ENCODE results near the gene MME.

Gene MME

DNA sequence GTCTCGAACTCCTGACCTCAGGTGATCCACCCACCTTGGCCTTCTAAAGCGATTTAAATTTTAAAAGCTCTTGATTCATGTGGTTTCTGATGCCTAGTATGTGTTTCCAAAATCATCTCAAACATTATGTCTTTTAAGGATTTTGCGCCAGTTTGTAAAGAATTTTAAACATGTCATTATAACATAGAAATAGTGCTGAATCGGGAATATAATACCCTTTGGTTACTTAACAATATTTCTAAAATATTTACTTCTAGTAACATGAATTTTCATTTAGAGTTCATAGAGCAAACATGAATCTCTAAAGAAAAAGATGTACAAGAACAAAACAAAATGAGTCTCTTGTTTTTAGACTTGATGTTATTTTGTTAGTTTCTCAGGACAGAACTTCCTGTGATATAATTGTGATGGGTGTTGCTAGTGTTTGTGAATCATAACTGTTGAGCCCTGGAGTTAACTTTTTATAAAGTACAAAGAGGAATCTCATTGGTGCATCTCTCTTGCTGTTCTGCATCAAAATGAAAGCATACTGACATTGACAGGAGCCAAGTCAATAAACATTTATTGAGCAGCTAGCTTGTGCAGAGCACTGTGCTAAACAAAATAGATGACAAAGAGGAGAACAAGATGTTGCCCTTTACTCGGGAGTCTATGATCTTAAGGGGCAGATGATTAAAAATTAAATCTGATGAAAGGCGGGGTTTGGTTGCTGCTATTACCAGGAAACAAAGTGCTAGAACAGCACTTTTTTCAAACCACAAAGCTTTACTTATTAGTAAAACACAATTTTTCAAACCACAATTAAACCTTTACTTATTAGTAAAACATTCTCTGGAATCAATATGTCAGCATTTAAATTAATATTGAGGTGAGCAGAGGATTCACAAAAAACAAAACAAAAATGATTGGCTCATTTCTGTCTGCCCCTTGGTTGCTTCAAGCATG lies 73.4 kb downstream of the MME start:
- no peak for DNase-seq

DNA sequence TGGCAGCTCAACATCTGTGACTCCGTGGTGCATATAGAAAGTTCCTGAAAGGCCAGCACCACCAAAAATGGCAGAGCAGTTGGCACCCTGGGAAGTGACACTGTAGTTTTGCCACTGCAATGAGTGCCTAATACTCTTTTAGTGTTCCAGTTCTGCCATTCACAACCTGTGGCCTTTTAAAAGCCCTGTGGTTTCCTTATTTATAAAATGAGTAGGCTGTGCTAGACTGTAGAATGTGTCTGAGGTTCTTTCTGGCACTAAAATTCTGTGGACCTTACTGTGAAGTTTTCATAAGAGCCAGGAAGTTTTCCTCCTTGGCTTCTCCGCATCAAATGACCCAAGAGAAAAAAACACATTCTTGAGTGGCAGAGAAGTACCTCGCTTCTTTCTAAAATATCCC lies 74.1 kb downstream of the MME start:
- DNase-seq: no peak

DNA sequence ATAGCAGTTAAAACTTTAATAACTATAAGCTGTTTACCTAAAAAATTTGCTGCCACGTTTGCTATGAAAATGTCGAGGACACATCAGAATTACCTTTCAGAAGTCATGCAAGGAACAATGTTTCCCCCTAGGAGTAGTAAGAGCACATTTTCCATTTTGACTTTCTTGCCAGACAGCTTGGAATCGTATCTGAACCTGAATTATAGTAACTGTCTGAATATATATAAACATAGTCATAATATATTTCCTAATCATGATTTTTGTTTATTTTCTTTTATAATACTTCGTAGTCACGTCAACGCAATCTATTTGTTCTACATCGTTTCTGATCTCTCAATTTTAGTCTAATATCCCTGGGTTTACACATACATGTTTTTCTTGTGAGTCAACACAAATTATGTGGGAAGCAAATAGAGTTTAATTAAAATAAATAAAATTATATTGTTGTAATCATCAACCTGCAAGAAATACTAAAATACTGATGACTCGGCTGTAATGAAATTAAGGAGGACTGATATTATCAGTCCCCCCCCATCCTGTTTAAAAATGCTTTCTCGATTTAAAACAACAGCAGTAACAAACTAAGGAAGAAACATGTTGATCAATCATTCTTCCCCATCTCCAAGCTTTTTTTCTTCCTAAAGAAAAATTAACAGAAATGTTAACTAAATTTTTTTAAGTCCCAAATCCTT lies 78.4 kb downstream of the MME start:
- no peak for DNase-seq

DNA sequence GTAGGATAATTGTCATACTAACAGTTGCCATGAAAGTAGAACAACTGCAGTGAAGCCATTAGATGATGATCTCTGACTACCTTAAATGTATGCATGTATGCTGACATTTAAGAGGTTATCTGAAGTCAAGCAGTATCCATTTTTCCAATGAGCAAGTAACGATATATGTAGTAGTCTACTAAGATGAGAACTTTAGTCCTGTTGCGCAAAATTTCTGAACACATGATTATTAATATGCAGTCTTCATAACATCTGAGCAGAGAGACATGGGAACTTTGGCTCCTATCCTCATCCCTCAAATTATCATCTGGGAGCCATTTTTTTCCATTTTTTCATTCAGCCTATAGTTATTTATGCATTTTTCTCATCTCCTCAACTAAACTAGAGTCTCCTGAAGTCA lies 79.2 kb downstream of the MME start:
- no peak for DNase-seq

DNA sequence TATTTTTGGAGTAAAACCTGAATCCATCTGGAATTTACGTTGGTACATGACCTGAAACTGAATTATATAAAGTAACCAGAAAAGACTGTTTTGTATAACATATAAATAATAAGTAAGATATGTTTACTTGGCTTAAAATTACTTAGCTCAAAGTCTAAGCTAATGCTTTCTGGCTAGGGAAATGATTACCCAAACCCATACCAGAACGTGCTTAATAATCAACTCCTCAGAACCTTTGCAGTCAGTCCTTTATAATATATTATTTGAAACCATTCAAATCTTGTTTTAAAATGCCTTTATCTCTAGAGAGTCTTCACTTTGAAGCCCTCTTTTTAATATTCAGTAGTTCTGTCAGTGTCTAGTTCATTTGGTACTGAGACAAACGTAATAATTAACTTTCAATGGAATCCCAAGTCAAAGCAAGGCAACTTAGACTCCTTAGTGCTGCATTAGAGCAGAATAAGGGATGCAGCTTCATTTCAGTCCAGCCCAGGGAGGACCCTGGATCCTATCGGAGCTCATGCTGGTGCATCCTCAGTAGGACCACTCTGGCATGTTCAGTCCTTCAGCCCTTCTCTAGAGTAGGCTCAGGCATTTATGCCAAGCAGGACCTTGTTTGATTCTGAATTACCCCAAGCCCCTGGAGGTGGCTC lies 81.6 kb downstream of the MME start:
- no peak for DNase-seq

DNA sequence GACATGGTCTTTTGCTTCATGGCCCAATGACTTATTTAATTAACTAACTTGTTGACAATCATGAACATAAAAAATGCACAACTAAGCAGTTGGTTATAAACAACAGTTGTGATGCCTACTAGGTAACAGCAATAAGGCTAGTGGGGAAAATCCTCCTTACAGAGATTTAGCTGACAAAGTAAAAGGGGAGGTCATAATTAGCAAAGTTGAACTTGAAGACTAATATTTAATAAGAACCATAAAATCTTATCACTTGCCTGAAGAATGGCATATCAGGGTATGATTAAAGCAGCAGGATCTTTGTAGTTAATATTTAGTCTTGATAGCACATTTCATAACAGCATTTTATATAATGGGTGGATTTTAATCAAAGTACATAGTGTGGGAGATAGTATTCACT lies 84.2 kb downstream of the MME start:
- no peak for DNase-seq

DNA sequence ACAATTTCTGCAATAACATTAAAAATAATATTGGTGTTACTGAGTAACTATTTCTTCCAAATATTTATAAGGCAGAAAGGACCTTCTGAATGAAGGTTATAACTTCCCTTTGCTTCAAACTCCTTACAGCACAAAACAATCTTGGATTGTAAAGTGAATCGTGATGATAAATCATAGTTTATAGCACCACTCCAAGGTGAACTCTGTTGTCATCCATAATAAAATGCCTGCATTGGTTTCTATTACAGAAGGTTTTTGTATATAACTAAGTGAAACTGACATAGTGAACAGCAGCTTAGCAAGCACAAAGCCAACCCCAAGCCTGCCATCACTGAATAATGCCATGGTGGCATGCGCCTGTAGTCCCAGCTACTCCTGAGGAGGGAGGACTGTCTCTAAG lies 86.3 kb downstream of the MME start:
- no peak for DNase-seq

DNA sequence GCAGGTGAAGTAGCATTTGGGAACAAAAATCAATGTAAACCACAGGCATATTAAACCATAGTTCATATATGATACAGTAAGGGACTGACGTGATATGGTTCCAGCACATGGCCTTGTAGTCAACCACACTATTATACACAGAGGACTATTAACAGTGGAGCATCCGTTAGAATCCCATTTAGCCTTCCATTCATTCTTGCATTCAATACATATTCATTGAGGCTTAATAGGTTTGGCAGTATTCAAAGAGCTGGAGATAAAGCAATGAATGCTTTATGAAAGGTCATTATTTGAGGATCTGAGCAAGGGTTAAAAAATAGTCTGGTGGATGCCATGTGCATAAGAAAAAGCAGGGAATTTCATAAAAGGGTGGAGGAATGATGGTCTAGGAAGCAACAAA lies 89.1 kb downstream of the MME start:
- DNase-seq: no peak

DNA sequence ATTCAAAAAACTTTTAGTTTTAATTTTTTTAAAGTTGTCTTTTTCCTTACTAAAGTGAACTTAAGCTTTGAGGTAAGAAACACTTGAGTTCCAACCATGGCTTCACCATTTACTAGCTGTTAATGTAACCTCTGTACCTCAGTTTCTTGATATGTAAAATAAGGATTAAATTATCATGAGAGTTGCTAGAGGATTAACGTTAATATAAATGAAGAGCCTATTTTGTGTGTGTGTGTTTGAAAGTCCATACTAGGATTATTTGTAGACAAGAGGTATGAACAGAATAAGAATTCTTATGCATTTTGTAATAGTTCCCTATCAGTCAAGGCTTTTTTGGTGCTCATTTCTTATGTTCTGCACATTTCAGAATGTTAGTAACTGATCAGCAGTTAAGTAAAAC lies 93.7 kb downstream of the MME start:
- no peak for DNase-seq

DNA sequence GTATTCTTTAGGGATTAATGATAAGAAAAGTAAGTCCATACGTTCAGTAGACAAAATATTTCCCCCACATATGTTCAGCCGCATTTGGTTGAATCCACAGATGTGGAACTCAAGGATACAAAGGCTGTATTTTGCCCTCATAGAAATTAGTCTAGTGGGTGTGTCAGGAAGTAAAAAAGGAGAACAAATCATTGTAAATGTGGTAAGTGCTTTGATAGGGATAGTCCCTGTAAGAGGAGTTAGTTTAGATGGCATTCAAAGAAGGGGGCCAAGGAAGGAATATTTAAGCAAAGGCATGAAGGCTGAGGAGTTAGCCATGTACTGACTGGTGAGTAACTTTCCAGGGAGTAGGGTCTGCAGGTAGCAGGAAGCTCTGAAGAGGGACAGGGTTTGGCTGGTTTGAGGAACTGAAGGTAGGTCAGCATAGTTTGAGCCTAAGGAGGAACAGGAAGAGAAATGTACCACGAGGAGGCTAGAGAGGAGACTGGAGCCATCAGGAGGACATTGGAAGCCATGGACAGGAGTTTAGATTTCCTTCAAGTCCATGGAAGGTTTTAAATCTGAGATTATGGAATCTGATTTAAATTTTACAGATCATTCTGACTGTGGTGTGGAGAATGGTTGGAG lies 98.8 kb downstream of the MME start:
- DNase-seq: no peak

DNA sequence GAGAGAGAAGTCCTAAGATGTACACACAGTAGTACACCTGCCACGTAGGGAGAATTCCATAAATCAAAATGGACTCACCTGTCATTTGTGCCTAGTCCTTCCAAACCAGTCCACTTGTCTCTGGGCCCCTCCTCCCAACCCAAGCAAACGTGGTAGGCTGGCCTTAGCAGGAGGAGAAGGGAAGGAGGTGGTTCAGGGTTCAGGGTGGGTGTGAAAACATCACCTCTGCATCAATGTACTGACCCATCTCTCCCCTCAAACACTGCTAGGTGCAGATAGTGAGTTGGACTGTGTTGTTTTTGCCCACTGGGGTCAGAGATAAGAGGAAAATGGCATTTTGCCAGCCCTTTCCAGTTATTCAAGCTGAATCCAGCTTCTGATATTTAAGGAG lies 99.3 kb downstream of the MME start:
- no peak for DNase-seq

DNA sequence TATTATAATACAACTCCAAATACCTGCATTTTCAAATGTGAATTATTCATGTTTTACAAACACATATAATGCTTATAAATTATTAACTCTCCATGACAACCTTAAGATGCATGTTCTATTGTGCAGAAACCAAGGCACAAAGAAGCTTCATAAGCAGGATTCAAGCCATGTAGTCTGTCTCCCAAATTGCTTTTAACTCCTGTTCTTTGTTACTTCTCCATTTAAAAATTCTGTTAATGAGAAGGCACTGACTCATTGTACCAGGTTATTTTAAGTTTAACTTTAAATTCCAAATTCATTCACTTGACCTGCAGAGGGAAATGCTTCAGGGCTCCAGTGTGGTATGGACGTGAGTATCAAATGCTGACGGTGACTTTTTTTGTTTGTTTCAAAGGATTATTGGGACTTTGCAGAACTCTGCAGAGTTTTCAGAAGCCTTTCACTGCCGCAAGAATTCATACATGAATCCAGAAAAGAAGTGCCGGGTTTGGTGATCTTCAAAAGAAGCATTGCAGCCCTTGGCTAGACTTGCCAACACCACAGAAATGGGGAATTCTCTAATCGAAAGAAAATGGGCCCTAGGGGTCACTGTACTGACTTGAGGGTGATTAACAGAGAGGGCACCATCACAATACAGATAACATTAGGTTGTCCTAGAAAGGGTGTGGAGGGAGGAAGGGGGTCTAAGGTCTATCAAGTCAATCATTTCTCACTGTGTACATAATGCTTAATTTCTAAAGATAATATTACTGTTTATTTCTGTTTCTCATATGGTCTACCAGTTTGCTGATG lies 100.0 kb downstream of the MME start:
- no peak for DNase-seq

DNA sequence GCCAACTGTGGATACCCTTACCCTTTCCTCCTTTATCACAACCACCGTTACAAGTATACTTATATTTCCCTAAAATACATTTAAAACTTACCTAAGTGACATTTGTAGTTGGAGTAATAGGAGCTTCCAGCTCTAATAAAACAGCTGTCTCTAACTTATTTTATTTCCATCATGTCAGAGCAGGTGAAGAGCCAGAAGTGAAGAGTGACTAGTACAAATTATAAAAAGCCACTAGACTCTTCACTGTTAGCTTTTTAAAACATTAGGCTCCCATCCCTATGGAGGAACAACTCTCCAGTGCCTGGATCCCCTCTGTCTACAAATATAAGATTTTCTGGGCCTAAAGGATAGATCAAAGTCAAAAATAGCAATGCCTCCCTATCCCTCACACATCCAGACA lies 102.3 kb downstream of the MME start:
- no peak for DNase-seq

DNA sequence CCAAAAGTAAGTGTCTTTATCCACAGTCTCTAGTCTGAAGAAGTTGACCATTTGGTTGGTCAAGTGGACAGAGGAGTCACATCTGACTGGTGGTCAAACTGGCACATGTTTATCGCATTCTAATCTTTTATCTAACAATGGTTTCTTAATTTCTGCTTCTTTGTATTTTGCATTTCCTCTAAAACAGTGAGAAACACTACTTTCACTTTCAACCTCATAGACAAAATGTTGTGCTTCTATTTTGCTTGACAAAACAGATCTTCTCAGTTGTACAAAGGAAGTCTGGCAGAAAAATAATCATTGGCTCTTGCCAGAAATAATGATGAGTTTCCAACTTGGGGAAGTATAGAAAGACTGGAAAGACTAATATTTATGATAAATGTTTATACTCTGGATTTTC lies 103.9 kb downstream of the MME start:
- DNase-seq: no peak

DNA sequence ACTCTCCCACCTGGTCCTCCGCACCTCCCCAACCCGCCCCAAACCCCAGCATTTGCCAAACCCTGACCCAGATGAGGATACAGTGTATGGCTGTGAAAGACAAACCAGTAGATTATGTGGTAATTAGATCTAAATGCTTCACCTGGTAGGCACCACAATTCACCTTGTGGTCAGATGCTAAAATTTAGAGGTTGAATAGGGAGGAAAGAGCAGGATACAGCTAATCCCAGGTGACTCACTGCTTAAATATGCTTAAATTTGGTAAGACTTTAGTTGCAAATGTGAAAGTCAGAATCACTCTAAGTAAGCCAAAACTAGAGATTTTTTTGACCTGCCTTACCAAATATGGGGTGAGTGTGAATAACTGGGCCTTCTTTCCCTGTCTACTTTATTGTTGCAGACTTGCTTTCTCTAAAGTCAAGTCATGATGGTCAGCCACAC lies 105.5 kb downstream of the MME start:
- no peak for DNase-seq

DNA sequence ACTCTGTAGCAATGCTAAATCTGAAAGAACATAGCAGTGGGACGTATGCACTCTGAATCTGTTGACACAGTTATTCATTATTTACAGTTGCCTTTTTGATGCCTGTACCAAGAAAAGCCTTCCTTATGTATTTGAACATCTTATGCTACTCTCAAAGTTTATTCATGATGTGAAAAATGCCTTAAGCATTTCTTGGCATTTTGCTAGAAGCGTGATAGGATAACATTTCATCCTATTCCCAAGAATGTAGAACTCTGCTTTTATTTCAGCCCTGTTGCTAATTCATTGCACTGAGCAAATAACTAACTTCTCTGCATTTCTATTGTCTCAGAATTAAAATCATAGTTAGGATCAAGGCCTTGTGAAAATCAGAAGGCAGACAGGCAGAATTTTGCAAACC lies 107.9 kb downstream of the MME start:
- DNase-seq: no peak

DNA sequence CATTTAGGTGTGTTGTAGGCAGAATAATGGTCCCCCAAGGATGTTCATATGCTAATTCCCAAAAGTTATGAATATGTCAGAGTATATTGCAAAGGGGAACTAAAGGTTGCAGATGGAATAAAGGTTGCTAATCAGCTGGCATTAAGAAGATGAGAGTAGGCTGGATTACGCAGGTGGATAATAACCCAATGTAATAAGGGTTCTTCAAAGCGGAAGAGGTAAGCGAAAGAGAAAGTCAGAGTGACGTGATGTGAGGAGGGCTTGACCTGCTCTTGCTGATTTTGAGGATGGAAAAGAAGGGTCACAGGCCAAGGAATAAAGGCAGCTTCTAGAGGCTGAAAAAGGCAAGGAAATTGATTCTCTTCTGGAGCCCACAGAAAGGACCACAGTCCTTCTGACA lies 109.4 kb downstream of the MME start:
- DNase-seq: no peak

DNA sequence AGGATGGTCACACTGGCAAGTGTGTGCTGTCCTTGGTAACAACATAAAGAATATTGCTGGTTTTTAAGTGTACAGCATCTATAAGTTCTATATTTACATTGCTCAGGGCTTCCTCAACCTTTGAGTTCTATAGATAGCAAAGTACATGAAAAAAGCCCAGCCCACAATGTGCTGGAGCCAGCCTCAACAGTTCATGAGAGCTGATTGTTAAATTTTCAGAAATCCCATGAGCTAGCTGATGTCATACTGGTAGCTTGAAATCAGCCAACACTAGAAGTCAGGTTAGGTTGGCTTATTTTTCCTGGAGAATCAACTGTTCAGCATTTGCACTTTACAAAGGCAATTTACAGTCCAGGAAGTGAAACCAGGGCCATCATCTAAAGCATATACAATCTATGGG lies 110.6 kb downstream of the MME start:
- no peak for DNase-seq

DNA sequence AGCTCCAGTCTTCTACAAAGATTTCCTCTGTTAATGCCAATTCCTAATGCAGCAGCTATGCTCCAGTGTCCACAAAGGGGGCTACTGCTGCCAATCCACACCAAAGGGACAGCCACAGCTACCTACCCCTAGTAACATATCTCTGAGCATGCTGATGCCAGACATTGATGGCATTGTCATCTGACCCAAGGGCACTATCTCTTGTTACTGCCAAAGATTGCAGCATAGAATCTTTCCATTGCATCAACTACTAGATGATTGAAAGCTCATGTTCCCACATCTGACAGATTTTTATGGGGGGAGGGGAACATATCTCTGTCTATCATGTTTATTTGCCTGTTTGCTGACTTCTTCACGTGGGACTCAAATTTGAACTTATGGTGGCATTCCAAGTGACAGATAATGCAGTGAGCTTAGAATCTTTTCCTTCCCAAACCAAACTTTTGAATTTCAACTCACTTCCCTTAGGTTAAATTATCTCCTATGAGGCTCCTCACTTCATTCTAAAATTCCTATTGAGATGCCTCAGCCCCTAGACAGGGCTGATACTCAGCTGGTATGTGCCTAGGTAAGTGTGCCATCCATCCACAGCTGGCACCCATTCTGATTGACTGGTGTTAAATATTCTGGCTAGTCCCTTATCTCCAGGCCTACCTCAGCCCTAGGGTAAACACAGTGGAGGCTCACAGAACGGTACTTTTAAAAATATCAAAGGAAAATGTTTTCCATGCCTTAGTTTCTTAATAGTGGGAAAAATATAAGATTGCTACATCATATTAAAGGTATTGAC lies 113.0 kb downstream of the MME start:
- DNase-seq: no peak

DNA sequence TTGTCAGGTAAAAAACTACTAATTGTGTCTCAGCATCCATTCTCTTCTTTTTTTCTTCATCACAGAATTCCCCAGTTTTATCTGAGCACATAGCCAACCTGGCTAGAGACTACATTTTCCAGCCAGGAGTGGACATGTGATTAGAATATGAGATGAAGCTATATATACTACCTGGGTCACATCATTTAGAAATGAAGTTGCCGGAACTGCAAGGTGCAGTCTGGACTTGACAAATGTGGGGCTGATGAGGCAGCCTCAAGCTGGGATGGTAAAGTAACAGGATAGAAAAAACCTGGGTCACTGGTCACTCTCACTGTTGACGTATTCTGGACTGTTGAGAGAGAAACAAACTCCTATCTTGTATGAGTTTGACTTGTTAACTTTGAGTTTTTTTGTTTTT lies 113.7 kb downstream of the MME start:
- no peak for DNase-seq

Data from activated CD4-positive, alpha-beta T cell treated with anti-CD3 and anti-CD28 coated beads, Interleukin-2, Interleukin-6, amounts not matched to agents 100 ng/mL and 50 ng/mL, durations not matched to agents 16 hours and 8 hours (primary cell).